A673 (cell line): ENCODE measurements around the gene KRTAP9-1. TPM values are rescaled to one million over a fixed set of nuclear protein-coding genes. Genes with fewer than 3 reads are reported as not detected.
"Not testable (repeated sequence)": the region's sequence is repeated elsewhere in the genome, so short reads cannot be mapped to it uniquely, and the experiment has no call there.

Experiments used
- BruUV-seq: library from RNA; stranded (reverse); fragments of 400-500 nt; replicated peaks from 2 replicates; lab custom pipeline; 2021; lab: Mats Ljungman, UMichigan
- CTCF ChIA-PET: fragments of 300-600 bp; sonication (Branson Sonifier 250); formaldehyde crosslinking; loops from one replicate; lab custom pipeline; 2022; ENCODE audit warnings: antibody characterized with exemption; lab: Charles Lee
- POLR2A ChIA-PET: fragments of 300-600 bp; sonication (Branson Sonifier 250); formaldehyde crosslinking; loops from one replicate; lab custom pipeline; 2022; ENCODE audit warnings: antibody characterized with exemption; ENCODE audit not compliant: low non-redundant PET; lab: Charles Lee
- DNase-seq: peaks from one replicate; pipeline ENCODE4 v3.0.0-alpha.2; 2015; ENCODE audit warnings: low spot score
- H3K27ac ChIP-seq: fragments of 200-600 bp; sonication (generic); 2 replicates; pipeline ENCODE4 v1.5.1; 2016; ENCODE audit warnings: mixed run types, low read depth, mild to moderate bottlenecking, mixed read lengths, antibody characterized with exemption, low read length; ENCODE audit not compliant: poor library complexity, severe bottlenecking
- H3K27me3 ChIP-seq: fragments of 200-600 bp; sonication (generic); replicated peaks from 2 replicates; pipeline ENCODE4 v1.6.1; 2017; ENCODE audit warnings: mixed run types, low read depth, mild to moderate bottlenecking, mixed read lengths, antibody characterized with exemption, low read length; ENCODE audit not compliant: insufficient read depth, poor library complexity
- H3K36me3 ChIP-seq: fragments of 200-600 bp; sonication (generic); 2 replicates; pipeline ENCODE4 v1.6.1; 2016; ENCODE audit warnings: mixed run types, mild to moderate bottlenecking, mixed read lengths, antibody characterized with exemption, low read length; ENCODE audit not compliant: insufficient read depth, poor library complexity, severe bottlenecking
- H3K4me1 ChIP-seq: fragments of 200-600 bp; sonication (generic); 2 replicates; pipeline ENCODE4 v1.6.1; 2017; ENCODE audit warnings: mixed run types, mild to moderate bottlenecking, mixed read lengths, antibody characterized with exemption, low read length; ENCODE audit not compliant: insufficient read depth, poor library complexity, severe bottlenecking
- H3K4me3 ChIP-seq: fragments of 200-600 bp; sonication (generic); 2 replicates; pipeline ENCODE4 v1.5.1; 2016; ENCODE audit warnings: low read depth, mixed run types, mild to moderate bottlenecking, mixed read lengths, low read length; ENCODE audit not compliant: poor library complexity, severe bottlenecking
- H3K9me3 ChIP-seq: fragments of 200-600 bp; sonication (generic); 2 replicates; pipeline ENCODE4 v1.6.1; 2016; ENCODE audit warnings: mixed run types, low read depth, mild to moderate bottlenecking, mixed read lengths, antibody characterized with exemption, low read length; ENCODE audit not compliant: poor library complexity, severe bottlenecking
- EZH2 ChIP-seq: fragments of 200-600 bp; sonication (generic); IDR thresholded peaks from 2 replicates; pipeline ENCODE4 v1.6.1; 2017; ENCODE audit warnings: borderline replicate concordance, low read depth, mild to moderate bottlenecking, mixed read lengths, antibody characterized with exemption, low read length; ENCODE audit not compliant: poor library complexity, severe bottlenecking
- intact Hi-C: fragments of 100-400 bp; cut with micrococcal nuclease; formaldehyde crosslinking; loops from one replicate; pipeline ENCODE4 v1.10.0; 2022; ENCODE audit not compliant: unreplicated experiment
- total RNA-seq: library from RNA; stranded (reverse); gene quantifications from 2 replicates; pipeline ENCODE4 v1.2.3, GENCODE V29; 2021
- TF ChIP-seq, protein P1 (sequence below): fragments of 300-800, 200-600 bp; sonication (generic); conservative IDR thresholded peaks from 2 replicates; pipeline ENCODE4 v1.5.1; 2017; ENCODE audit warnings: low read depth, mild to moderate bottlenecking, antibody characterized with exemption, low read length, moderate library complexity, mixed read lengths

KRTAP9-1 gene
- total RNA-seq, 1 experiment from 2014 or later: not detected

DNA sequence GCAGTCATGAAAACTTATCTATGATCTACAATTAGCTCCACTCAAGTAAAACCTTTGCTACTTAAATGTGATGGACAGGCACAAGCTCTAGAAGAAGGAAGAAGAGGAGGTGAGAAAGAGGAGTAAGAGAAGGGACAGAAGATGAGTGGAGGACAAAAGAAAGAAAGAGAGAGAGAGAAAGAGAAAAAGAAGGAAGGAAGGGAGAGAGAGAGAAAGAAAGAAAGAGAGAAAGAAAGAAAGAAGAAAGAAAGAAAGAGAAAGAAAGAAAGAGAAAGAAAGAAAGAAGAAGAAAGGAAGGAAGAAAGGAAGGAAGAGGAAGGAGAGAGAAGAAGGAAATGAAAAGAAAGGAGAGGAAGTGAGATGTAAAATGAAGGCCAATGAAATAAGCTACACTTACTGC, 40.4 kb downstream of the KRTAP9-1 start:
- Histone ChIP-seq H3K4me1 (no peaks in the 10 kb centered on the region), H3K4me3 (no peak overlapping the region), H3K27ac (no peak overlapping the region), H3K9me3 (no peaks in the 10 kb centered on the region), H3K36me3 (no peaks in the 10 kb centered on the region), H3K27me3 (no peaks in the 10 kb centered on the region)
- ChIA-PET CTCF (no interaction called here), POLR2A (no interaction called here)
- BruUV-seq: no TSS peak
- TF ChIP-seq EZH2: no peak
- TF ChIP-seq, protein P1, sequence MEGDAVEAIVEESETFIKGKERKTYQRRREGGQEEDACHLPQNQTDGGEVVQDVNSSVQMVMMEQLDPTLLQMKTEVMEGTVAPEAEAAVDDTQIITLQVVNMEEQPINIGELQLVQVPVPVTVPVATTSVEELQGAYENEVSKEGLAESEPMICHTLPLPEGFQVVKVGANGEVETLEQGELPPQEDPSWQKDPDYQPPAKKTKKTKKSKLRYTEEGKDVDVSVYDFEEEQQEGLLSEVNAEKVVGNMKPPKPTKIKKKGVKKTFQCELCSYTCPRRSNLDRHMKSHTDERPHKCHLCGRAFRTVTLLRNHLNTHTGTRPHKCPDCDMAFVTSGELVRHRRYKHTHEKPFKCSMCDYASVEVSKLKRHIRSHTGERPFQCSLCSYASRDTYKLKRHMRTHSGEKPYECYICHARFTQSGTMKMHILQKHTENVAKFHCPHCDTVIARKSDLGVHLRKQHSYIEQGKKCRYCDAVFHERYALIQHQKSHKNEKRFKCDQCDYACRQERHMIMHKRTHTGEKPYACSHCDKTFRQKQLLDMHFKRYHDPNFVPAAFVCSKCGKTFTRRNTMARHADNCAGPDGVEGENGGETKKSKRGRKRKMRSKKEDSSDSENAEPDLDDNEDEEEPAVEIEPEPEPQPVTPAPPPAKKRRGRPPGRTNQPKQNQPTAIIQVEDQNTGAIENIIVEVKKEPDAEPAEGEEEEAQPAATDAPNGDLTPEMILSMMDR: no peak
- intact Hi-C loops: no loop called here
- no peak for DNase-seq

DNA sequence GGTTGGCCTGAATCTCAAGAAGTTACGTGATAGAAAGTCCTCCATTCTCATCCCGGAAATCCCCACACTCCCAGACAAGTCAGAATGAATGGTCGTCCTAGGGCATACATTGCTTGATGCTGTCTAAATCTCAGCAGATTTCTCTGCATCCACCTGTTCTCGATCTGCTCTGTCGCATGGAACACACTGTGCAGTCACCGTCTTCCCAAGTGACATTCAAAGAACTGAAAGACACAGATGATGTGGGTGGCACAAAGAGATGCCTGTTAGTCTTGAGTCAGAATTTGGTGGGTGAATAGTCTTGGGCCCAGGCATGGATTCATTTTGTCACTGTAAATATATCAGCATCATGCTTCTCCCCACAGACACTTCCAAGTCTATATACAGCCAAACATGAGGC, 42.0 kb downstream of the KRTAP9-1 start:
- Histone ChIP-seq H3K27ac (no peak overlapping the region), H3K4me3 (no peak overlapping the region), H3K9me3 (no peaks in the 10 kb centered on the region), H3K27me3 (no peaks in the 10 kb centered on the region), H3K4me1 (no peaks in the 10 kb centered on the region), H3K36me3 (no peaks in the 10 kb centered on the region)
- no peak for TF ChIP-seq EZH2
- TF ChIP-seq, protein P1: no peak
- ChIA-PET CTCF (no interaction called here), POLR2A (no interaction called here)
- no peak for DNase-seq
- intact Hi-C loops: no loop called here
- no TSS peak for BruUV-seq

DNA sequence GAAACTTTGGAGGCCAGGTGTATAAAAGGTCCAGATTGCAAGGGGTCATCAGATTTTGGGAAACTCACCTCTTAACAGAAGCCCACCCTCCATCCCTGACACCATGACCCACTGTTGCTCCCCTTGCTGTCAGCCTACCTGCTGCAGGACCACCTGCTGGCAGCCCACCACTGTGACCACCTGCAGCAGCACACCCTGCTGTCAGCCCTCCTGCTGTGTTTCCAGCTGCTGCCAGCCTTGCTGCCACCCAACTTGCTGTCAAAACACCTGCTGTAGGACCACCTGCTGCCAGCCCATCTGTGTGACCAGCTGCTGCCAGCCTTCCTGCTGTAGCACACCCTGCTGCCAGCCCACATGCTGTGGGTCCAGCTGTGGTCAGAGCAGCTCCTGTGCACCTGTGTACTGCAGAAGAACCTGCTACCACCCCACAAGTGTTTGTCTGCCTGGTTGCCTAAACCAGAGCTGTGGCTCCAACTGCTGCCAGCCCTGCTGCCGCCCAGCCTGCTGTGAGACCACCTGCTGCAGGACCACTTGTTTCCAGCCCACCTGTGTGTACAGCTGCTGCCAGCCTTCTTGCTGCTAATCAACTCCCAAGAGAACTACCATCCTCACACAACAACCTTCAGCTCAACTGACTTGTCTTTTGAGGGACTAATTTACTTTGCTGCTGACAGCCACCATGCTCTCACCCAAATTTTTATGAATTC, 42.9 kb downstream of the KRTAP9-1 start, which contains the start of gene KRTAP9-3:
KRTAP9-3 (plus strand) TSS at position 51 of the 707 bp plus-strand sequence; CDS start at position 104, 53 bp downstream.
- H3K27me3 ChIP-seq, H3K4me1 ChIP-seq, H3K27ac ChIP-seq, POLR2A ChIA-PET, BruUV-seq, H3K4me3 ChIP-seq, CTCF ChIA-PET, intact Hi-C loops, H3K9me3 ChIP-seq, H3K36me3 ChIP-seq, DNase-seq: not testable (repeated sequence)

DNA sequence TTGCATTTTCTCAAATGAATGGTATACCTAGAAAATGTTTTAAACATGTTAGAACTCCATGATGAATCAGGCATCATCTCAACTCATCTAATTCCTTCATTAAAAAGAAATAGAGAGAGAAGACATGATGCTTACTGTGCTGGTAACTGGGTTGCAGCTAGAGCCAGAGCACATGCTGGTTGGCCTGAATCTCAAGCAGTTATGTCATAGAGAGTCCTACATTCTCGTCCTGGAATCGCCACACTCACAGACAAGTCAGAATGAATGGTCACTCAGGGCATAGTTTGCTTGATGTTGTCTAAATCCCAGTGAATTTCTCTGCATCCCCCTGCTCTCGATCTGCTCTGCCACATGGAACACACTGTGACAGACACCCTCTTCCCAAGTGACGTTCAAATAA, 47.4 kb downstream of the KRTAP9-1 start:
- H3K27ac ChIP-seq, BruUV-seq, H3K4me1 ChIP-seq, POLR2A ChIA-PET, intact Hi-C loops, CTCF ChIA-PET, H3K4me3 ChIP-seq, H3K36me3 ChIP-seq, DNase-seq, H3K9me3 ChIP-seq, H3K27me3 ChIP-seq: not testable (repeated sequence)

DNA sequence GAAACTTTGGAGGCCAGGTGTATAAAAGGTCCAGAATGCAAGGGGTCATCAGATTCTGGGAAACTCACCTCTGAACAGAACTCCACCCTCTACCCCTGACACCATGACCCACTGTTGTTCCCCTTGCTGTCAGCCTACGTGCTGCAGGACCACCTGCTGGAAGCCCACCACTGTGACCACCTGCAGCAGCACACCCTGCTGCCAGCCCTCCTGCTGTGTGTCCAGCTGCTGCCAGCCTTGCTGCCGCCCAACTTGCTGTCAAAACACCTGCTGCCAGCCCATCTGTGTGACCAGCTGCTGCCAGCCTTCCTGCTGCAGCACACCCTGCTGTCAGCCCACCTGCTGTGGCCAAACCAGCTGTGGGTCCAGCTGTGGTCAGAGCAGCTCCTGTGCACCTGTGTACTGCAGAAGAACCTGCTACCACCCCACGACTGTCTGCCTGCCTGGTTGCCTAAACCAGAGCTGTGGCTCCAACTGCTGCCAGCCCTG, 48.3 kb downstream of the KRTAP9-1 start, which contains the start of gene KRTAP9-8:
KRTAP9-8 (plus strand) TSS at position 51 of the 489 bp plus-strand sequence; CDS start at position 104, 53 bp downstream.
- not testable (repeated sequence) for BruUV-seq

More for the DNA sequence above, 48.3 kb downstream of the KRTAP9-1 start, which contains the start of gene KRTAP9-8:
- H3K9me3 ChIP-seq, POLR2A ChIA-PET, H3K4me3 ChIP-seq, H3K27ac ChIP-seq, H3K4me1 ChIP-seq, intact Hi-C loops, H3K27me3 ChIP-seq, CTCF ChIA-PET, DNase-seq, H3K36me3 ChIP-seq: not testable (repeated sequence)
